Prostate gland (tissue), 2 donors: ENCODE data around the gene PLA2G5.

ENCODE experiments used
- POLR2A ChIP-seq: fragments of 450-650 bp; IDR thresholded peaks from one replicate; pipeline ENCODE4 v1.6.1; 2016; ENCODE audit warnings: antibody characterized with exemption, mild to moderate bottlenecking
- POLR2AphosphoS5 ChIP-seq: sonication (generic); formaldehyde crosslinking; IDR thresholded peaks from one replicate; pipeline ENCODE4 v1.6.1; 2017; ENCODE audit warnings: antibody characterized with exemption
- TF ChIP-seq, protein P1 (sequence below), 4 experiments: fragments of 200-600 bp in 2 of 4; fragments of 450-650 bp in 2 of 4; sonication (generic) in 2 of 4; IDR thresholded peaks; 1 replicate in 3 of 4; 2 replicates in 1 of 4; pipeline ENCODE4 v1.5.1; 2016 to 2019; ENCODE audit warnings: antibody characterized with exemption in 4 of 4, mild to moderate bottlenecking in 2 of 4, moderate library complexity in 2 of 4

DNA sequence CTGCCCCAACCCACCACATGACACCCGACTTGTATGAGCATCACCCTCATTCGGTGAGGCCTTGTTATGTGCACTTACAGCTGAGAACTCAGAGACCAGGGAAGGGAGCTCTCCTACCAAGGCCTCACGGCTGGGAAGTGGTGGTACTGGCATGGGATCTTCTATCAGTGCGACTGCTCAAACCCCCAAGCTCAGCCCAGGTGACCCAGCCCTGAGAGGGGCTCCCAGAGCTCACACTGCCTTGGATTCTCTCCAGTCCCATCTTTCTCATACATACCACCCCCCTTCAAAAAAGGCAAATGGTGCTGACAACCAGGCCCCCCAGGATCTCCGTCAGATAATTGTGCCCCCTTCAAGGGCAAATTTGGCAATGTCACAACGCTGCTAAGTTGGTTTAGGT is 68.4 kb downstream of the PLA2G5 start:
- TF ChIP-seq, protein P1, sequence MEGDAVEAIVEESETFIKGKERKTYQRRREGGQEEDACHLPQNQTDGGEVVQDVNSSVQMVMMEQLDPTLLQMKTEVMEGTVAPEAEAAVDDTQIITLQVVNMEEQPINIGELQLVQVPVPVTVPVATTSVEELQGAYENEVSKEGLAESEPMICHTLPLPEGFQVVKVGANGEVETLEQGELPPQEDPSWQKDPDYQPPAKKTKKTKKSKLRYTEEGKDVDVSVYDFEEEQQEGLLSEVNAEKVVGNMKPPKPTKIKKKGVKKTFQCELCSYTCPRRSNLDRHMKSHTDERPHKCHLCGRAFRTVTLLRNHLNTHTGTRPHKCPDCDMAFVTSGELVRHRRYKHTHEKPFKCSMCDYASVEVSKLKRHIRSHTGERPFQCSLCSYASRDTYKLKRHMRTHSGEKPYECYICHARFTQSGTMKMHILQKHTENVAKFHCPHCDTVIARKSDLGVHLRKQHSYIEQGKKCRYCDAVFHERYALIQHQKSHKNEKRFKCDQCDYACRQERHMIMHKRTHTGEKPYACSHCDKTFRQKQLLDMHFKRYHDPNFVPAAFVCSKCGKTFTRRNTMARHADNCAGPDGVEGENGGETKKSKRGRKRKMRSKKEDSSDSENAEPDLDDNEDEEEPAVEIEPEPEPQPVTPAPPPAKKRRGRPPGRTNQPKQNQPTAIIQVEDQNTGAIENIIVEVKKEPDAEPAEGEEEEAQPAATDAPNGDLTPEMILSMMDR (IDR thresholded peaks at IDR 0.05): no peak
- TF ChIP-seq POLR2A: no peak
- TF ChIP-seq POLR2AphosphoS5: no peak
